GM18870 (cell line): ENCODE data around the gene NAPSA.
"Not testable (repeated sequence)": the region's sequence is repeated elsewhere in the genome, so short reads cannot be mapped to it uniquely, and the experiment has no call there.

ENCODE experiments used
- ATAC-seq: cut with Tn5 transposase; IDR thresholded peaks from one replicate; pipeline ENCODE4 v1.9.1; 2021; ENCODE audit warnings: moderate library complexity; ENCODE audit not compliant: unreplicated experiment

Gene NAPSA

DNA sequence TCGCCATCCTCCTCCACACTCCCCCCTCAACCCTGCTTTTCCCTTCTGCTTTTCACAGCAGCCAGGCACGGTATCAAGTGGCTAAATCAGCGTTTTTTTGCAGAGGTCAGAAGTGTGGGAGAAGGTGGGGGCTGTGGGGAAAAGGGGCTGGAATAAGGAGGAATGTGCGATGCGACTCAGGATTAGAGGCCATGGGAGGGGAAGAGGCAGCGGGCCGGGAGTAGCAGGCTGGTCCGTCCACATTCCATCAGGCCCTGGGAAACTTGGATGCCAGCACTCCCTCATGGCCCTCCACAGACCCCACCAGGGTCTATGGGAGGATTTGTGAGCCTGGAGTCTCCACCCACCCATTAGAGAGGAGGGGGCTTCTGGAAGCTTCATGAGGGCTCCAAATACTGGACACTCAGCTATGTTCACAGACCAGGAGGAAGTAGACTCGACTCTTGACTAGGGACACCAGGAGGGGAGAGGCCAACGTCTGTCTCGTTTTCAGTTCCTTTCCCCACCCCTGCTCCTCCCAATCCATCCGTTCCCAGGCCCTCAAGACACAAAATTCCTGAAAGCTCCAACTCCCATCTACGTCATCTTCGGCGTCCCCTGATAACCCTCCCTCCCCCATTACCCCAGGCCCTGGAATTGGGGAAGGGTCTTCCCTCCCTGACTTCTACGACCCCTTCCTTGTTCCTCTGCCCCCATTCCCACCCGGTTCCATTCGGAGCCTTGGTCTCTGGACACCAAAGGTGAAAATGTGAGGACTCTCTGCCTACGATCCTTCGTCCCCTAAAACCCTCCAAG lies 33.0 kb downstream of the NAPSA start:
- no peak for ATAC-seq

DNA sequence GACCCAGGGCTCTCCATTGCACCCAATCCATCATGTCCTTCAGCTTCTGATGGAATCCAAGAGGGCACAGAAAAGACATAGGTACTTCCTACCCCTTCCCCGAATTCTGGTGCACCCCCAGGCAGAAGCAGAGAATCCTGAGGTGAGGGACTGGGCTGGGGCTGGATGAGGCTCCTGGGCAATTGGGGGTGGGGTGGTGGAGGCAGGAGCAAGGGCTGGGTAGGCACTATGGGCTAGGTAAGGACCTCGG lies 33.5 kb downstream of the NAPSA start:
- no peak for ATAC-seq

DNA sequence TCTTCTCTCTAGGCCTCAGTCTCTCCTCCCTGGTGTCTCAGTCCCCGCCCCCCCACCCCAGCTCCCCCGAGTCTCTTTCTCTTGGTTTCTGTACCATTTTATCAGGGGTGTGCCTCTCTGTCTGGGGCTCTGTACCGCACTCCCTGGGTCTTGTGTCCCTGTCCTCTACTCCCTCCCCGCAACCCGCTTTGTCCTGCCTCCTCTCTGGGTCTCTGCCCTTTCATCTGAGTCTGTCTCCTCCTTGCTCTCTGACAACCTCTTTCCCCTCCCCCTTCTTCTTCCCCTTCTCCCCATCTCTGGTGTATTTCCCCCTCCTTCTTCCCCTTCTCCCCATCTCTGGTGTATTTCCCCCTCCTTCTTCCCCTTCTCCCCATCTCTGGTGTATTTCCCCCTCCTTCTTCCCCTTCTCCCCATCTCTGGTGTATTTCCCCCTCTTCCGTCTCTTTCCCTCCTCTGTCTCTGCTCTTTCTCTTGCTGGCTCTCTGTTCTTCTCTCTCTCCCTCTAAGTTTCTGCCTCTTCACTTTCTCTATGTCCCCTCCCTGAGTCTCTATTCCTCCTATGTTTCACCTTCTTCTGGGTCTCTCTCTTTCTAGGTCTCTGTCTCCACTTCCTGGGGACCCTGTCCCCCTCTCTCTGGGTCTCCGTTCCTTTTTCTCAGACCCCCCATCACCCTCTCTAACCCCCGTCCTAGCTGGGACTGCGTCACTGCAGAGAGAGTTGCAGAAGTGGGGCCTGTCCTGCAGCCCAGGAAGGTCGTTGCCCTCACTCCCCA lies 34.0 kb downstream of the NAPSA start:
- ATAC-seq = no peak

DNA sequence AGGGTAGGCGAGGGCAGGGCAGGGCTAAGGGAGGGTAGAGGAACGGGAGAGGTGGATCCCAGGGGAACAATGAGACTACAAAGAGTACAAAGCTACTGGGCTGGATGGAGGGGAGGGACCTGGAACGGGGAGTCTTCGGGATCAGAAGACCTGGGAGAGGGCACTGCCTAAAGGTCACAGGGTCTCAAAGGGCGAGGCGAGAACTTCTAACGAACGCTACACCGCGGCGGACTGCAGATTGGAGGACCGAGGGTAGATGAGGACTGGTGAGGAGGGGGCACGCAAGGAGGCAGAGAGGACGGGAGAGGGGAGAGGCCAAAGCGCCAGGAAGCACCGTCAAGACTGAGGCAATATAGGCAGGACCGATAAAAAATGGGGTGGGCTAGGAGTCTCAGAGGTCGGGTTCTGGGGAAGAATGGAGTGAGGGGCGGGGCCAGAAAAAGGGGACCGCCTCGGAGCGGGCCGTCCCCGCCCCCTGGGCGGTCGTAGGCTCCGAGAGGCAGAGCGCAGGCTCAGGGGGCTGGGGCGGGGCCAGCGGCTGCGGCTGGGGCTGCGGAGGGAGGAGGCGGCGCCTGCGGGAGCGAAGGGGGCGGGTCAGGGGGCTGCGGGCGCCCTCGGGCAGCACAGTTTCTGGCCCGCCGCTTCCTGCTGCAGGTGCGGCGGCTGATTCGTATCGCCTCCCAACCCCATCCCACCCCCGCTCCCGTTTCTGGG lies 34.9 kb downstream of the NAPSA start:
- no peak for ATAC-seq

DNA sequence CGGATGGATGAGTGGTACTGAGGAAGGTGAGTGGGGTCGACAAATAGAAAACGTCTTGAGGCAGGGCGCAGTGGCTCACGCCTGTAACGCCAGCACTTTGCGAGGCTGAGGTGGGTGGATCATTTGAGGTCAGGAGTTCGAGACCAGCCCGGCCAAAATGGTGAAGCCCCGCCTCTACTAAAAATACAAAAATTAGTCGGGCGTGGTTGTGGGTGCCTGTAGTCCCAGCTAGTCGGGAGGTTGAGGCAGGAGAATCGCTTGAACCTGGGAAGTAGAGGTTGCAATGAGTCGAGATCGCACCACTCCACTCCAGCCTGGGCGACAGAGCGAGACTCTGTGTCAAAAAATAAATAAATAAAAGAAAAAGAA lies 35.5 kb downstream of the NAPSA start:
- ATAC-seq = not testable (repeated sequence)

DNA sequence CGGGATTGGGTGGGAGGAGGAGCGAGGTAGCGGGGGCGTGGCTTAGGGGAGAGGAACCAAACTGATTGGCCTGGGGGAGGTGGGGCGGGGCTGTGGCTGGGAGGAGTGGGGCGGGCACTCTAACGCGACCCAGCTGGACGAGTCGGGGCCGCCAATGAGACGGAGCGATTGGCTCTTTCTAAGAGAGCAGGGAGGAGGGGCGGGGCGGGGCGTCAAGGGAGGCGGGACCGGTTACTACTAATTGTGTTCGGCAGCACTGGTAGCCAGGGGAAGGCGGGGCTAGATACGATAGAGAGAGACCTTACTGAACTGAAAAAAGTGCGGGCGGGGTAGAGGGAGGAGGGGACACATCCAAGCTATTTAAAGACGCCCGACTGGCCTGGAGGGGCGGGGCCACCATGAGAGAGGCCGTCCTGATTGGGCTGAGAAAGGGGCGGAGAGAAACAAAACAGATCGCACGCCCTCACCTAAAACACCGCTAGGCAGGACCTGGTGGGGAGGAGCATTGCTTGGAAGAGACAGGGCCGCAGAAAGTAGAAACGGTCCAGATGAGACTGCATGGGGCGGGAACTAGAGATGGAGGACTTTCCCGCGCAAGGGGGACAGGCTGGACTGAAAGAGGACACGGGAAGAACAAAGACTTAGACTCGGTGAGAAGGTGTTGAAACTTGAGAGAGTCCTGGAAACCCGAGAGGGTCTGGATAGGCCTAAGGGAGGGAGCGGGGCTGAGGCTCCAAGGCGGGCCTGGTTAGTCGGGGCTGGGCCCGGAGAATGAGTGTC lies 36.1 kb downstream of the NAPSA start, which contains the start of gene KCNC3:
KCNC3 (minus strand) TSS at position 232 of the 780 bp plus-strand sequence. CDS start 295 bp downstream, outside the sequence.
- ATAC-seq = peak; percentile 50

DNA sequence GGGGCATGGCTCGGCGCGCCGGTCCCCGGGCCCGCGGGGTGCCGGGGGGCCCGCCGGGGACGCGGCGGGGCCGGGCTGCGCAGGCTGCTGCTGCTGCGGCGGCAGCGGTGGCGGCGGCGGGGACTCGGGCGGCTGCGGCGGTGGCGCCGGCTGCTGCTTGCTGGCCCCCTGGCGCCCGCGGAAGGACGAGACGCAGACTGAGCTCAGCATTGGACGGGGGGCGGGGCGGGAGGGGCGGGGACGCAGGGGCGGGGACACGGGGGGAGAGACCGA lies 36.6 kb downstream of the NAPSA start:
- no peak for ATAC-seq

DNA sequence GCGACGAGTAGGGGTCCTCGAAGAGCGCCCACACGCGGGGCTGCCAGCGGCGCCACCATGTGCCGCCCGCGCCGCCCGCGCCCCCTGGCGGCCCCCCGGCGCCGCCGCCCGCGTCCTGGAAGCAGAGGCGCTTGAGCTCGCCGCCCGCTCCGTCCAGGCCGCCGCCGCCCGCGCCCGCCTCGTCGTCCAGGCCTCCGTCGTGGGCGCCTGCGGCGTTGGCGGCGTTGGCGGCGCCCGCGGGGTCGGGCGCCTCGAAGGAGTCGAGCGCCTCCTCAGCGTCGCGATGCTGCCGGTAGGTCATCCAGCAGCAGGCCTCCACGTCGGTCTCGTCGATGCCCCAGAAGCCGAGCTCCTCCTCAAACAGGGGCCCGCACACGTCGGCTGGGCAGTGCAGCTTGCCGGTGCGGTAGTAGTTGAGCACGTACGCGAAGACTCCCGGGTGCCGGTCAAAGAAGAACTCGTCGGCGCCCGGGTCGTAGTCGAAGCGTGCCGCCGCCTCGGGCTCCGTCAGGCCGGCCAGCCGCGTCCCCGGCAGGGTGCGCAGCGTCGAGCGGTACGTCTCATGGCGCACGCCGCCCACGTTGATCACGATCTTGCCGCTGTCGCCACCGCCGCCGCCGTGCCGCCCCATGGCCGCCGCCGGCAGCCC lies 37.1 kb downstream of the NAPSA start:
- no peak for ATAC-seq

DNA sequence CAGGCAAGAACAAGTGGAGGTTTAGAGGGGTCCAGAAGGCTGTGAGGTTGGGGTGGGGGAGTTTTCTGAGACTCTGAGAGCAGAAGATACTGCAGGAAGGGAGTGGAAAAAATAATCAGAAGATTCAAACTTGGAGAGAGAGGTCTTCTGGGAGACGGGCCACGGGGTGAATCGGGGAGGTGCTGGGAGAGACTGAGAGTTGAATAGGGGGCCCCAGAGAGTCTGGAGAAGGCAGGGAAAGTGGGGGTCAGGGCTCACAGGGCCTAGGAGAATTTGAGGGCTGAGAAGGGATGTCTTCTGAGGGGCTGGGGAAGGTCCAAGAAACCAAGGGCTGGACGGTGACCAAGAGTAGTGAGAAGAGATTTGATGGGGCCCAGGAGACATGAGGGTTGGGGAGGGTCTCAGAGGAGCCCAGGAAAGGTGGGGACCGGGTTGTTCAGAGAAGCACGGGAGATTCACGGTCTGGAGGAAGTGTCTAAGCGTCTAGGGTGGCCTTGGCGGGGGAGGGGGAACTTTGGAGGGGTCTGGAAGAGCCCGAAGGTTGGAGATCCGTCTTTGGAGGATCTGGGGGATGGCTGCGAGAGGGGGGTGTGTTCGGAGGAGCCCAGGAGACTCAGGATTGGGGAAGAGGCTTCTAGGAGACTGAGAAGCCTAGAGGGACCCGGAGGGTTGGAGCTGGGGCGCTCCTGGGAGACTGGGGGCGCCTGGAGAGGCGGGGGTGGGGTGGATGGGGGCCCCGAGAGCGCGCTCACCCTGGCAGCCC lies 37.8 kb downstream of the NAPSA start:
- ATAC-seq = no peak

DNA sequence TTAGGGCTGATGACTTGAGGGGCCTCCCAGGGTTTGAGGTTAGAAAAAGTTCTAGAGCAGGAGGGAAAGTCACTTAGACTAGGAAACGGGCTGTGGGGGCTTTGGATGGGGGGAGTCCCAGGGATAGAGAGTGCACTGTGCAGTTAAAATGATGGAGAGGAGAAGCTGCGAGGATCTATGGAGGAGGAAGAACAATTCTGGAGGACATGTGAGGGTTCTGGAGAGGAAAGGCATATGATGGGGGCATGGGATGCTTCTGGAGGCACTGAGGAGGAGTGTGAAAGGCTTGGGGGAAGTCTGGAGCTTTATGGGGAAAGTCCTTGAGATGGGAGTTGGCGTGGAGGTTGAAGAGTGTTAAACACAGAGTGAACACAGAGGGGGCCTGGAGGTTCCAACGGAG lies 38.4 kb downstream of the NAPSA start:
- ATAC-seq = no peak

DNA sequence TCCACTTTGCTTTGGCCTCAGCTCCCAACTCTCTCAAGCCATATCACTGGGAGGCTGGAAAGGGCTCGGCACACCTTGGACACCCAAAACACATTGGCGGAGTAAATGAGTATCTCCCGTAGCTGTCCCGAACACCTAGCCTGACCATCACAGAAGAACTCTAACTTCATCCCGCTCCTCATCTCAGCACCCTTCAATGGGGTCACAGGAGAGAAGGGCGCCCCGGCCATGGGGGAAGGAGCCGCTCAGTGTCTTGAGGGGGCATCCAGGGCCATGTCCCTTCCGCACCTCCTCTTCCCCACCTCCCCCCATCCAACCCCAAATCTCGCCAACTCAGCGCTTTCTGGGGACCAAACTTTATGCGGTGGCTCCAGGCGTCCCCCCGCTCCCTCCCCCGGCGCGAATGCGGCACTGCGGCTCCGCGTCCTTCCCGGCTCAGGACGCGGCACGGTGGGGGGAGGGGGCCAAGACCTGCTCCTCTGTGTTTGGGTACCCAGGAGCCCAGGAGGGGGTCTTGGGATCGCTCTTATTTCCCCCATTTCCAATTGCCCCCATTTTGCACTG lies 39.3 kb downstream of the NAPSA start:
- ATAC-seq = no peak

DNA sequence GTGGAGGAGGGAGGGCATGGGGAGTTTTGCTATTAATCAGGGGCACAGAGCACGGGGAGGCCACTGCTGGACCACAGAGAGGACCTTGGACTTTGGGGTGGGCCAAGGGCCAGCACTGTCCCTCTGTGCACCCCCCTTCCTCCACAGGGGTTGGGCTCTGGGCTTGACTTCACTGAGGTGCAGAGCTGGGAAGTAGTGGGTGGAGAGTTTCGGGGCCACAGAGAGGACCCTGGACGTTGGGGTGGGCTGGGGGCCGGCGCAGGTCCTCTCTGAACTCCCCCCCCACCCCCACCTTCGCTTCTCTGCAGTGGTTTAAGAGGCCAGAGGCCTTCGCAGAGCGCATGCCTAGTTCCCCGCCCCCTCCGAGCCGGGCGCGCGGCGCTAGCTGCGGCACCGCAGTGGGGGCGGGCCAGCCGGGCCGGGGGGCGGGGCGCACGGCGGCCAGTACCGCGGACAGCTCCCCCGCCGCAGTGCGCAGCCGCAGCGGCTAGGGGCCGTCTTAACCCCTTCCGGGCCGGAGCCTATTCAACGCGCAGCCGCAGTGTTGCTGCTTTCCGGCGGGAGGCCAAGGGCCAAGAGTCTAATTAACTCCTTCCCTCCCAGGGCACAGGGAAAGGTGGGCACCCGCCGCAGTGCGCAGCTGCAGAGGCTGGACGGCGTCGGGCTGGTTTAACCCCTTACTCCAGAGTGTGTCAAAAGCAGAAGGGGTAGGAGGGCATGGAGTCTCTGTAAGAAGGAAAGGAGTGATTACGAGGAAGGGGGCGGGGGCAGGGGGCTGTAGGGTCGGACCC lies 39.9 kb downstream of the NAPSA start:
- no peak for ATAC-seq

DNA sequence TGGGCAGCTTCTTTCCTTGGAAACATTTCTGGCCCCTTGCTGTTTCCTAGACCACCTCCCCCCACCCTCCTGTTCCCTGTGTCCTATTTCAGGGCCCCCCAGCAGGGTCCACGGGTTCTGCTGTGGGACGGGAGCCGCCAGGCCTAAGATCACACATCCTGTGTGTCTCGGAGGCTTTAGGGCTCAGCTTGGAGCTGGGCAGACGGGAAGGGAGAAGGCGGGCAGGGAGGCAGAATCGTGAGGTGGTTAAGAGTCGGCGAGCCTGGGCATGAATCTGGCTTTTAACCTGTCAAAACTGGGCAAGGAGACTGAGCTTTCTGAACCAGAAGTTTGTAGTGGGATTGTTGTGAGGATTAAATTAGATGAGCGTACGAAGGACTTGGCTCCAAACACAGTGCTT lies 41.1 kb downstream of the NAPSA start:
- ATAC-seq = no peak

DNA sequence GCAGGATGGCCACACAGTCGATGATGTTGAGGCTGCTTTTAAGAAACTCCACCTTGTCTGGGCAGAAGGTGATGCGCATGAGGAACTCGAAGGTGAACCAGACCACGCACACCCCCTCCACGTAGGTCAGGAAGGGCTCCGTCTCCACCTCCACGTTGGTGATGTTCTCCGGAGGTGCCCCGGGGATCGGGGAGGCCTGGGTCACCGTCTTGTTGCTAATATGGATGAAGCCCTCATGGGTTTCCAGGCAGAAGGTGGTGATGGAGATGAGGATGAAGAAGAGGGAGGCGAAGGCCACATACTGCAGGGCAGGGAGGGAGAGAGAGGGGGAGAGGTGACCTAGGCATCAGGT lies 41.7 kb downstream of the NAPSA start:
- ATAC-seq = no peak

DNA sequence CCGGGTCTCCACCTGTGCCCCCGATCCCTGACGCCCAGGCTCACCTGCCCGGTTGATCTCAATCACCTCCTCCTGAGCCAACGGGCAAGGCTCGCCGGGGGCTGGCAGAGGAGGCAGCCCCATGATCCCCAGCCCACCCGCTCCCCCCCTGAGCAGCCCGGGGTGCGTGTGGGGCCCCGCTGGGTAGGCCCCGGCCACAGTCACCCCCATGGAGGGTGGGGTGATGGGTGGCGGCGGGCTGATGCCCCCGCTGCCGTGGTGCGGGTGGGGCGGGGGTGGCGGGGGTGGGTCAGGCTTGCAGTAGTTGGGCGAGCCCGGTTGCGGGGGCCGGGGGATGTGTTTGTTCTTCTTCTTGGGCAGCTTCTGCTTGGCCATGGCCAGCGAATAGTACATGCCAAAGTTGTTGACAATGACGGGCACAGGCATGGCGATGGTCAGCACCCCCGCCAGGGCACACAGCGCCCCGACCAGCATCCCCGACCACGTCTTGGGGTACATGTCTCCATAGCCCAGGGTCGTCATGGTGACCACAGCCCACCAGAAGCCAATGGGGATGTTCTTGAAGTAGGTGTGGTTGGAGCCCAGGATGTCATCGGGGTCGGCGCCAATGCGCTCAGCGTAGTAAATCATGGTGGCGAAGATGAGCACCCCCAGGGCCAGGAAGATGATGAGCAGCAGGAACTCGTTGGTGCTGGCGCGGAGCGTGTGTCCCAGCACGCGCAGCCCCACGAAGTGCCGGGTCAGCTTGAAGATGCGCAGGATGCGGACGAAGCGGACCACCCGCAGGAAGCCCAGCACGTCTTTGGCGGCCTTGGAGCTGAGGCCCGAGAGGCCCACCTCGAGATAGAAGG lies 42.3 kb downstream of the NAPSA start:
- no peak for ATAC-seq

DNA sequence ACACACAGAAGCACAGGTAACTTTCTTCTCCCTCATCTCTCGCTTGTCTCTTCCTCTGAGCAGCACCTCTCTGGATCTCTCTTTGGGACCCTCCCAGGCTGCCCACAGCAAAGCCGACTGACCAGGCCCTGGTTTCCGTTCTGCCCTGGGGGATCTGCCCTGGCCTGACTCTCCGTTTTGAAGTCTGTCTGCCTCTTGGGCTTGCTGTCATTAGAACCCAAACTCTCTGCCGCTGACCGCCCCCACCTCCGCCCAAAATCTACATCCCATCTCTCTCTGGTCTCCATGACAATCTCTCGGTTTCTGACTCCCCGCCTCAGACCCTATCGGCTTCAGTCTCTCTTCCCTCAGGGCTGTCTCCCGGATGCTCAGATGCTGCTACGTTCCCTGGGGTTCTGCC lies 43.2 kb downstream of the NAPSA start:
- no peak for ATAC-seq

DNA sequence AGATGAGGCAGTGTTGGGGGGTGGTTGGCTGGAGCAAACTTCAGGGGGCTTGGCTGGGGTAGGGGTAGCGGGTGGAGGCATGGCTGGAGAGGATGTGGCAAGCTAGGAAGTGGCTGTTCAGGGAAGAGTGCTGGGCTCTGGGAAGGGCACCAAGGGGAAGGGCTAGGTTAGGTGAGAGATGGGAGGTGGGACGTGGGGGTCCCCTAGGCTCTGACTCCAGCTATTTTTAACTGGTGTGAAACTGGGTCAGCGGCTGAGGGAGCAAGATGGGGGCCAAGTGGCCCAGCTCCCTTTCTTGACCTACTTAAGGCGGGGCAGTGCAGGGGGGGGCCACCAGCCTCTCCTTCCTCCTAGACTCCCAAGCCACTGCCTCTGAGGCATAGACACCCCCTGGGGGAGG lies 43.6 kb downstream of the NAPSA start:
- no peak for ATAC-seq

DNA sequence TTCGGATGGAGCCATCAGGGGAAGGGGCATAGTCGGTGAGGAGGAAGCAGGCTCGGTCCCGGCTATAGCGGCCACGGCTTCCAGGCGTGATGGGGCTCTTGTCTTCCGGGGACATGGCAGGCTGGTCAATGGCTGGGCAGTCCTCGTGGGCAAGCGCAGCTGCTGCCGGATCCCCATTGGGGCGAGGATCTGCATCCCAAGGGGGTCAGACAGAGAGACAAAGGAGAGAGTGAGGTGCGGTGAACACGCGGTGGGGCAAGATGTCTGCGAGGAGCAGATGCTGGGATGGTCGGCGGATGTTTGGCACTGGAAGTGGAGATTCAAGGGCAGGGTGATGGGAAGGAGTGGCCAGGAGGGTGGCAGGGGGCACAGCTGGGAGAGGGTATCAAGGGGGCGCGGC lies 44.8 kb downstream of the NAPSA start:
- no peak for ATAC-seq
